ENCODE data around the gene DACT2. TPM values are rescaled to one million over a fixed set of nuclear protein-coding genes. Genes with fewer than 3 reads are reported as not detected.

Gene DACT2
- total and polyA plus RNA-seq, 12 donors: 0.09 to 1.5 (median 0.65) TPM

- no peak for ATAC-seq
- peaks cover 0 to 9% (median 3%) of the 10 kb centered on the region in 11 donors for H3K9me3 ChIP-seq
- TF ChIP-seq, protein P1, sequence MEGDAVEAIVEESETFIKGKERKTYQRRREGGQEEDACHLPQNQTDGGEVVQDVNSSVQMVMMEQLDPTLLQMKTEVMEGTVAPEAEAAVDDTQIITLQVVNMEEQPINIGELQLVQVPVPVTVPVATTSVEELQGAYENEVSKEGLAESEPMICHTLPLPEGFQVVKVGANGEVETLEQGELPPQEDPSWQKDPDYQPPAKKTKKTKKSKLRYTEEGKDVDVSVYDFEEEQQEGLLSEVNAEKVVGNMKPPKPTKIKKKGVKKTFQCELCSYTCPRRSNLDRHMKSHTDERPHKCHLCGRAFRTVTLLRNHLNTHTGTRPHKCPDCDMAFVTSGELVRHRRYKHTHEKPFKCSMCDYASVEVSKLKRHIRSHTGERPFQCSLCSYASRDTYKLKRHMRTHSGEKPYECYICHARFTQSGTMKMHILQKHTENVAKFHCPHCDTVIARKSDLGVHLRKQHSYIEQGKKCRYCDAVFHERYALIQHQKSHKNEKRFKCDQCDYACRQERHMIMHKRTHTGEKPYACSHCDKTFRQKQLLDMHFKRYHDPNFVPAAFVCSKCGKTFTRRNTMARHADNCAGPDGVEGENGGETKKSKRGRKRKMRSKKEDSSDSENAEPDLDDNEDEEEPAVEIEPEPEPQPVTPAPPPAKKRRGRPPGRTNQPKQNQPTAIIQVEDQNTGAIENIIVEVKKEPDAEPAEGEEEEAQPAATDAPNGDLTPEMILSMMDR (IDR thresholded peaks at IDR 0.05): no peak
- H3K4me3 ChIP-seq: no peak overlapping the region
- DNase-seq: no peak
- peaks cover 0 to 43% (median 7%) of the 10 kb centered on the region in 7 donors for H3K27me3 ChIP-seq
- no peak overlapping the region for H3K27ac ChIP-seq
- intact Hi-C loops (cut with DNase I): loop anchor here in 6 of 10 donors (10.0 kb wide), 4 partner anchors 200 to 1170 kb away; no protein-coding TSS in a partner anchor
- peaks cover 0 to 8% (median 0%) of the 10 kb centered on the region in 9 donors for H3K4me1 ChIP-seq
- 59 to 79% methylated on average over 10 of the region's 10 CpGs for WGBS, 2 donors
- no peaks in the 10 kb centered on the region for H3K36me3 ChIP-seq
Measured at GRCh38 chr6:168354338-168354737, 34.8 kb upstream of the DACT2 start.

GRCh38 chr6:168353041-168353440, 33.5 kb upstream of the DACT2 start:
- H3K27me3 ChIP-seq: peaks cover 0 to 43% (median 7%) of the 10 kb centered on the region in 7 donors
- no peak overlapping the region for H3K27ac ChIP-seq
- WGBS, 2 donors: 85 to 88% methylated on average over 9 of the region's 9 CpGs
- peaks cover 0 to 9% (median 3%) of the 10 kb centered on the region in 11 donors for H3K9me3 ChIP-seq
- no peaks in the 10 kb centered on the region for H3K36me3 ChIP-seq
- H3K4me3 ChIP-seq: no peak overlapping the region
- no peak for ATAC-seq
- no peak for DNase-seq
- peaks cover 0 to 8% (median 0%) of the 10 kb centered on the region in 9 donors for H3K4me1 ChIP-seq
- TF ChIP-seq, protein P1 (IDR thresholded peaks at IDR 0.05): no peak
- intact Hi-C loops (cut with DNase I): loop anchor here in 6 of 10 donors (10.0 kb wide), 4 partner anchors 198 to 1168 kb away; no protein-coding TSS in a partner anchor

DNA sequence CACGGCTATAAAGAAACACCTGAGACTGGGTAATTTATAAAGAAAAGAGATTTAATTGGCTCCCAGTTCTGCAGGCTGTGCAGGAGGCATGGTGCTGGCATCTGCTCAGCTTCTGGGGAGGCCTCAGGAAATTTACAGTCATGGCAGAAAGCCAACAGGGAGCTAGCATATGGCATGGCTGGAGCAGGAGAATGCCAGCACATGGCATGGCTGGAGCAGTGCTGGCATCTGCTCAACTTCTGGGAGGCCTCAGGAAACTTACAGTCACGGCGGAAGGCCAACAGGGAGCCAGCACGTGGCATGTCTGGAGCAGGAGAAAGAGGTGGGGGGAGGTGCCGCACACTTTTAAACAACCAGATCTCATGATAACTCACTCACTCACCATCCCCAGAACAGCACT, 32.5 kb upstream of the DACT2 start:
- Histone ChIP-seq H3K9me3 (peaks cover 0 to 9% (median 3%) of the 10 kb centered on the region in 11 donors), H3K4me3 (no peak overlapping the region), H3K36me3 (no peaks in the 10 kb centered on the region), H3K4me1 (peaks cover 0 to 8% (median 0%) of the 10 kb centered on the region in 9 donors), H3K27me3 (peaks cover 0 to 43% (median 7%) of the 10 kb centered on the region in 7 donors), H3K27ac (no peak overlapping the region)
- WGBS, 2 donors: 74 to 81% methylated on average over 5 of the region's 5 CpGs
- intact Hi-C loops (cut with DNase I): loop anchor here in 6 of 10 donors (10.0 kb wide), 4 partner anchors 197 to 1167 kb away; no protein-coding TSS in a partner anchor
- TF ChIP-seq, protein P1 (IDR thresholded peaks at IDR 0.05): no peak
- DNase-seq (no peak), ATAC-seq (no peak)

GRCh38 chr6:168349718-168350210, 30.2 kb upstream of the DACT2 start:
- H3K4me3 ChIP-seq: no peak overlapping the region
- no peak for ATAC-seq
- no peaks in the 10 kb centered on the region for H3K4me1 ChIP-seq
- 46 to 48% methylated on average over 4 of the region's 4 CpGs for WGBS, 2 donors
- no peaks in the 10 kb centered on the region for H3K36me3 ChIP-seq
- H3K9me3 ChIP-seq: peaks cover 0 to 9% (median 3%) of the 10 kb centered on the region in 11 donors
- intact Hi-C loops (cut with DNase I): loop anchor here in 7 of 10 donors (10.0 kb wide), 5 partner anchors 195 to 1165 kb away; no protein-coding TSS in a partner anchor
- TF ChIP-seq, protein P1 (IDR thresholded peaks at IDR 0.05): no peak
- no peak for DNase-seq
- no peak overlapping the region for H3K27ac ChIP-seq
- H3K27me3 ChIP-seq: peaks cover 0 to 43% (median 21%) of the 10 kb centered on the region in 7 donors
